NK-92 (cell line): ENCODE results near the gene CFAP46.
"Not testable (repeated sequence)": the region's sequence is repeated elsewhere in the genome, so short reads cannot be mapped to it uniquely, and the experiment has no call there.

Source experiments
- DNase-seq: peaks from one replicate; lab custom pipeline; 2025; ENCODE audit not compliant: unreplicated experiment; lab: John Stamatoyannopoulos, UW

CFAP46 gene

GRCh38 chr10:132963430-132963960, 21.1 kb upstream of the CFAP46 start:
- no peak for DNase-seq

GRCh38 chr10:132962623-132963429, 20.5 kb upstream of the CFAP46 start:
- DNase-seq, result no peak

- DNase-seq, result no peak
These were observed 19.6 kb upstream of the CFAP46 start for GRCh38 chr10:132961787-132962622.

- DNase-seq, result no peak
These were observed 19.0 kb upstream of the CFAP46 start for GRCh38 chr10:132961420-132961786.

DNA sequence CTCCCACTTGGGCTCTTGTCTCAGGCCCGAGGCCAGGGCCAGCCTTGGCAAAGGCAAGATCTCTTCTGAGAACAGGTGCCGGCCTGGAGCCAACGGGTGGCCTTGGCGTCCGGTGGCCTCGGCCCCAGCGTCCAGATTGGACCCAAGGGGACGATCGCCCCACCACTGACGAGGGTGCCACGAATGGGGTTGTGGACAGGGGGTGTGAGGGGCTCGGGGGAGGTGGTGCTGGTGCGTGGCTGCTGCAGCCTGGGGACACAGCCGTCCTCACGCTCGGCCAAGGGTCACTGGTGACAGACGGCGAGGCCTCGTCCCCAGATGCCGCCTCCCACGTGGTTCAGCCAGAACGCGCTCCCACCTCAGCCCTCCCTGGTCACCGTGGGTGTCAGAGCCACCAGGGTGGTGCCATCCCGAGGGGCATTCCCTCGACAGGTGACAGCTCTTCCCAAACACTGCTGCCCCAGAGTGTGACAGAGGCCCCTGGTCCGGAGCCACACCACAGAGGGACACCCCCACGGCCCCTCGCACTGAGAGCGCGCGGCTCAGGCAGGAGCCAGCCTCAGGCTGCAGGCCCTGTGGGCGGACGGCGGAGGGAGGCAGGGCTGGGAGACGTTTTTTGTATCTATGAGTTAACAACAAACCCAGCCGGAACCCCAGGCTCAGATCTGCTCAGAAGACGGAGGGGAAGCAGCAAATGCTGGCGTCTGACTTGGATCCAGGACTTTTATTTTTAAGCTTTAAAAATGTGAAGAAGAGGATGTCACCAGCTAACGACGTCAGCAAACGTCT, 18.5 kb upstream of the CFAP46 start:
- no peak for DNase-seq

- no peak for DNase-seq
These were observed 17.7 kb upstream of the CFAP46 start for GRCh38 chr10:132960071-132960472.

DNA sequence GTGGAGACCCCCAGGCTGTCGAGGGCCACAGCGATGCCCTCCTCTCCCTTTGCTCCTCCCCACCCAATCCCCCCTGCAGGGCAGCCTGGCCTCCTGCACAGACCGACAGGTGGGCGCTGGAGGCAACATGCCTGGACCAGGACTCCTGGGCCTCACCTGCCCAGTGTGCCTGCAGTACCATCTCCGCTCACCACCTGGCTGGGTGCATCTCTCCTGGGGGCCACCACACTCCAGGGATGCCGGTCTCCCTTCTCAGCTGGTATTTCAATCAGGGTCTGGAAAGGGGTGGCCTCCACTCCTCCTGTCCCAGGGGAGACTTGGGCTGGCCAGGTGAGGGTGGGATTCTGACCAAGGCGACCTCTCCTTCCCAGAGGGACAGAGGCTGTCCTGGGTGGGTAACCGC, 17.2 kb upstream of the CFAP46 start:
- no peak for DNase-seq

GRCh38 chr10:132958883-132959558, 16.7 kb upstream of the CFAP46 start:
- DNase-seq, result no peak

DNA sequence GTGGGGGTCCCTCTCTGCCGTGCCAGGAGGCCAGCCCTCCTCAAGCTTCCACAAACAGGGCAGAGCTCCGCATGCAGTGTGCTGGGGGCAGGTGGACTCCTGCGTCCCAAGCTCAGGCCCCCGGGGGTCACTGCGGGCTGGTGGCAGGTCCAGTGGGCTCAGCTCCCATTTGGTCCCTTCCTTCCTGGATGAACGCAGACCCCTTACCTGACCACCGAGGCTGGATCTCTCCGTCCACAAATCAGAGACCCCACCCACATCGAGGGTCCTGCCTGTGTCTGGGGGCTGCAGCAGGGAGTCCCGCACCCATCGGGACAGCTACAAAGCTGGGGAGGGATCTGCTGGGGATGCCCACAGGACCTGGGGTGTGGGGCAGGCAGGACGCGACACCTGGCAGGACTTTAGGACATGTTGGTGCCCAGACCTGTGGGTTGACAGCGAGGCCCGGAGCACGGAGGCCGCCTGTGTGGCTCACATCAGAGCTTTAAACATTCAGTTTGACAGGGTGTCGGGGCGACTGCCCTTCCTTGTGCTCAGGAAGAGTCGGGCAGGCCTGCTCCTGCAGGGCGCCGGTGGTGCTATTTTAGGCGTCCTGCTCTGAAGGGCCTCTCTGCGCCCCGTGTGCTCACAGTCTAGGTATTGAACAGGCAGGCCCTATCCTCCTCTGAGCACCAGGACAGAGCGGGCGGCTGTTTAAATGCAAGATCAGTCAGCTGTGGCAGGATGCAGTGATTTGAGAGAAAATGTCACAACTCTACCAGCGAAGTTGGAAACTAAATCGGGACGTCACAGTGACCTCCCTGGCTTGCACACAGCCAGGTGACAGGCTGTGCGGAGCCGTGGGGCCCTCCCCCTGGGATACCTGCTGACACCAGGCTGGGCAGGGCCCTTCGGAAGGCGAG, 15.9 kb upstream of the CFAP46 start:
- DNase-seq, result no peak

DNA sequence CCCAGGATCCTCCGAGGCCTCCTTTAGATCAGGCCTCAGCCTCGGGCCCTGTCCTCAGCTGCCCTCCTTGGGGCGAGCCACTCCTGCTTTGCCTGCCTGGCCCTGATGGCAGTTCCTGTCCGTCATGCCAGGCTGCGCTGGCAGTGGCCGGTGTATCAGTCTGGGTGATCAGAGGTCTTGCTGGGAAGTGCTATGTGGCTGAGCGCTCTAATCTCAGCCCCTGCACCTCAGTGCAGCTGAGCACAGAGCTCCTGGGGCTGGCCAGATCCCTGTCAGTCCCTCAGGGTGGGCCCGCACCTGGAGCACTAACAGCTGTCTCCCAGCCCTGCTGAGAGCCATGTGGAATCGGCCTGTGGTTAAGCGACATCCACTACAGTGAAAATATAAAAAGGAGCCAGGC, 14.8 kb upstream of the CFAP46 start:
- DNase-seq, result no peak

- DNase-seq, result not testable (repeated sequence)
These were observed 13.9 kb upstream of the CFAP46 start for GRCh38 chr10:132956259-132956658.

DNA sequence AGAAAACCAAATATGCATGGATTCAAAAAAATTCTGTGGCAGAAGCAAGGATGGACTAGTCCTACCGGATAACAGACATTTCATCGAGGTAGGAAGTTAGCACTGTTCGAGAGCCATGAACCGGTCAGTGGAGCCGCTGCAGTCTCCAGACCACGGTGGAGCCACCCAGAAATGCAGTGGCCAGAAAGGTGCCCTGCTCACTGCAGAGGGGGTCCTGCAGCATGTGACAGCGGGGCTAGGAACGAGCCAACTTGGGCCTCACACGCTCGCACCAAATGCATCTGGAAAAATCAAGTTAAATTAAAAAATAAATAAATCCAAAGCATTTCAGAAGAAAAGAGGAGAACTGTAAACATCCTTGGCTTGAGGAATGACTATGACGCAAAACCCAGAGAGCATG, 13.1 kb upstream of the CFAP46 start:
- no peak for DNase-seq

- no peak for DNase-seq
These were observed 11.1 kb upstream of the CFAP46 start for GRCh38 chr10:132953428-132953827.

DNA sequence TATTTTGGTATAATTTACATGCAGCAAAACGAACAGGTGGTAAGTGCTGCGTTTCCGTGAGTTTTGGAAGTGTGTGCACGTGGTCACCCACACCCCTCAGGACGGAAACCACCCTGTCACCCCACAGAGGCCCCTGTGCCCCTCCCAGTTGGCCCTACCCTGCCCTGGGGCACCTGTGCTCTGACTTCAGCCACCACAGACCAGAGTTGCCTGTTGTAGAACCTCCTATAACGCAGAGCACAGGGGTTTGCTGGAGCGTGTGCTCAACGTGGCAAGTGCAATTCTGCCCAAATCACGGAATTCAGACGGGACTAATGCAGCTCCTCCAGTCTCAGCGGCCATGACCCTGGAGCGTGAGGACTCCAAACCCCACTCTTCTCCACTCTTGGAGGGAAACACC, 9.6 kb upstream of the CFAP46 start:
- no peak for DNase-seq

GRCh38 chr10:132948351-132948750, 6.0 kb upstream of the CFAP46 start:
- DNase-seq, result no peak

- DNase-seq, result no peak
These were observed 5.5 kb upstream of the CFAP46 start for GRCh38 chr10:132947843-132948242.

DNA sequence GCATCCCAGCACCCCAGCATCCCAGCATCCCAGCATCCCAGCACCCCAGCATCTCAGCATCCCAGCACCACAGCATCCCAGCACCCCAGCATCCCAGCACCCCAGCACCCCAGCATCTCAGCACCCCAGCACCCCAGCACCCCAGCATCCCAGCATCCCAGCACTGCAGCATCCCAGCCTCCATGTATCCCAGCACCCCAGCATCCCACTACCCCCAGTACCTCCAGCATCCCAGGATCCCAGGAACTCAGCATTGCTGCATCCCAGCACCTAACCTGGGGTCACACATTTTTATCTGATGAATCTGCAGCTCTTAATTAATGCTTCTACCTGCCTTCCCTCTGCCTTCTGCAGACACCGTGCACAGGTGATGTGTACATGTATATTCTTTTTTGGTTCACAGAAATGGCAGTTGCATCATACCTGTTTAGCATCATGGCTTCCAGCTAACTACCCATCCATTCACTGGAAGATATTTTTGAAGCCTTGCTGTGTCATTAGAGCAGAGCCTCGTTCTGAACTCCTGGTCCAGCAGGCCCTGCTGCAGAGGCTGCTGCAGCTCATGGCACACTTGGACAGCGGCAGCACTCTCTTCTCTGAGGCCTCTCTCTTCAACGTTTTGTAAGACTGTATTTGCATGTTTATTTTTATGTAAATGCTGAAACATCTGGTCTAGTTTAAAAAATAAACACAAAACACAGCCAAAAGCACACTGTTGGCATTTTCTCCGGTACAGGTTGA, 4.6 kb upstream of the CFAP46 start:
- DNase-seq, result no peak

DNA sequence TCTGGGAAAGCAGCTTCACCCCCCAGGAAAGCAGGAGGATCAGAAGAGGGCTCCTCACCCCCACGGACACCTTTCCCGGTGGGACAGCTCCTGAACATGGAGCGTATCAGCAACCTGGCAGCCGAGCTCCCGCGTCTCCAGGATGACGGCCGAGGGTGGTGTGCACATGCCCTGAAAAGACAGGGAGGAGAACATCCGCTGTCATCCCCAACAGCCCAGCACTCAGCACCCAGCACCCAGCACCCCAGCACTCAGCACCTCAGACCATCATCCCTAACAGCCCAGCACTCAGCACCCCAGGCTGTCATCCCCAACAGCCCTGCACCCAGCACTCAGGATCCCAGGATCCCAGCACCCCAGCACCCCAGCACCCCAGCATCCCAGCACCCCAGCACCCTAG, 3.9 kb upstream of the CFAP46 start:
- DNase-seq, result no peak

GRCh38 chr10:132945894-132946255, 3.5 kb upstream of the CFAP46 start:
- no peak for DNase-seq
